GM06990 (cell line): ENCODE measurements around the gene RBM25.
A peak's percentile ranks its signal among the peaks of the same experiment; 100 is the strongest.

Source experiments
- DNase-seq: peaks from one replicate; pipeline ENCODE4 v3.0.0-alpha.2; 2011; ENCODE audit not compliant: insufficient read length; ENCODE audit errors: extremely low read depth
- H3K27me3 ChIP-seq: replicated peaks from 2 replicates; pipeline ENCODE4 v1.6.0; 2011; ENCODE audit warnings: low read length; ENCODE audit not compliant: control insufficient read depth, insufficient read depth
- H3K36me3 ChIP-seq: 2 replicates; pipeline ENCODE4 v1.5.1; 2011; ENCODE audit warnings: low read length; ENCODE audit not compliant: control insufficient read depth, insufficient read depth
- H3K4me3 ChIP-seq: replicated peaks from 2 replicates; pipeline ENCODE4 v1.5.1; 2011; ENCODE audit warnings: low read depth, mild to moderate bottlenecking, control low read depth, low read length
- TF ChIP-seq, protein P1 (sequence below): IDR thresholded peaks from 2 replicates; pipeline ENCODE4 v1.5.1; 2011; ENCODE audit warnings: low read length, control low read depth, mild to moderate bottlenecking, inconsistent platforms; ENCODE audit not compliant: insufficient read depth, poor library complexity, severe bottlenecking

RBM25 gene

DNA sequence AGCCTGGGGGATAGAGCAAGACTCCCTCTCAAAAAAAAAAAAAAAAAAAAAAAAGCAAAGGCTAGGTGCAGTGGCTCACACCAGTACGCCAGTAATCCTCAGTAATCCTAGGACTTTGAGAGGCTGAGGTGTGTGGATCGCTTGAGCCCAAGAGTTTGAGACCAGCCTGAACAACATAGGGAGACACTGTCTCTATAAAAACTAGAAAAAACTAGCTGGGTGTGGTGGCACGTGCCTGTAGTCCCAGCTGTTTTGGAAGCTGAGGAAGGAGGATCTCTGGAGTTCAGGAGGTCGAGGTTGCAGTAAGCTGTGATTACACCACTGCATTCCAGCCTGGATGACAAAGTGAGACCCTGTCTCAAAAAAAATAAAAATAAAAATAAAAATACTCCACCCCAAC lies 8.9 kb upstream of the RBM25 start:
- no peaks in the 10 kb centered on the region for H3K36me3 ChIP-seq
- no peak for DNase-seq
- TF ChIP-seq, protein P1, sequence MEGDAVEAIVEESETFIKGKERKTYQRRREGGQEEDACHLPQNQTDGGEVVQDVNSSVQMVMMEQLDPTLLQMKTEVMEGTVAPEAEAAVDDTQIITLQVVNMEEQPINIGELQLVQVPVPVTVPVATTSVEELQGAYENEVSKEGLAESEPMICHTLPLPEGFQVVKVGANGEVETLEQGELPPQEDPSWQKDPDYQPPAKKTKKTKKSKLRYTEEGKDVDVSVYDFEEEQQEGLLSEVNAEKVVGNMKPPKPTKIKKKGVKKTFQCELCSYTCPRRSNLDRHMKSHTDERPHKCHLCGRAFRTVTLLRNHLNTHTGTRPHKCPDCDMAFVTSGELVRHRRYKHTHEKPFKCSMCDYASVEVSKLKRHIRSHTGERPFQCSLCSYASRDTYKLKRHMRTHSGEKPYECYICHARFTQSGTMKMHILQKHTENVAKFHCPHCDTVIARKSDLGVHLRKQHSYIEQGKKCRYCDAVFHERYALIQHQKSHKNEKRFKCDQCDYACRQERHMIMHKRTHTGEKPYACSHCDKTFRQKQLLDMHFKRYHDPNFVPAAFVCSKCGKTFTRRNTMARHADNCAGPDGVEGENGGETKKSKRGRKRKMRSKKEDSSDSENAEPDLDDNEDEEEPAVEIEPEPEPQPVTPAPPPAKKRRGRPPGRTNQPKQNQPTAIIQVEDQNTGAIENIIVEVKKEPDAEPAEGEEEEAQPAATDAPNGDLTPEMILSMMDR: no peak
- H3K27me3 ChIP-seq: no peaks in the 10 kb centered on the region
- H3K4me3 ChIP-seq: no peak overlapping the region

DNA sequence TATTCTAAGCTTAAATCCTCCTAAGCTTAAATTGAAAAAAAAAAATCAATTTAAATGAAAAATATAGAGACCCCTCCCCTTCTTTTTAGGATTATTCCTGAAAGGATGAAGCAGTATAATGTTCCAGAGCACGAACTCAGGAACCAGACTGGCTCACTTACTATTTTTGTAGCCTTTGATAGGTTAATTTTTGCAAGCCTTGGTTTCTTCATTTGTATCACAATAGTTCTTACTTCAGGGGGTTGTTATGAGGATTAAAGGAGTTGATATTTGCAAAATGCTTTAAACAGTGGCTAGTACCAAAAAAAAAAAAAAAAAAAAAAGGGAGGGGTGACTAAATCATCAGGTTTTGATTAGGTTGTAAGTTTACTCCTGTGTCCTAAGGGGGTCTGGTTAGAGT lies 3.1 kb upstream of the RBM25 start:
- DNase-seq: no peak
- TF ChIP-seq, protein P1: no peak
- Histone ChIP-seq H3K4me3 (no peak overlapping the region), H3K36me3 (no peaks in the 10 kb centered on the region), H3K27me3 (no peaks in the 10 kb centered on the region)

DNA sequence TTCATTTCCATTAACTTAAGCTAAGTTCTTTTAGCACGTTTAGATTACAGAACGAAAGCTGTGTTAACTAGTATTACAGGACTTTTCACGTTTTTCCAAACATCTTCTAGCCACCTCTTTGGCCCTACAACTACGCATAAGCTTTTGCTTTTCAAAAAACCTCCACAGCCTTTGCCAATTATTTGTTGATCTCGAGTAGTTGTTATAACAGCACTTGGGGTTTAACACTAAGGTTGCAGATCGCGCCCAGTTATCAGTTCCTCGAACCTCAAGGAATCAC lies 450 bp upstream of the RBM25 start:
- DNase-seq: no peak
- Histone ChIP-seq H3K4me3 (peak overlapping the region; percentile 99), H3K27me3 (no peaks in the 10 kb centered on the region), H3K36me3 (no peaks in the 10 kb centered on the region)
- TF ChIP-seq, protein P1: no peak

DNA sequence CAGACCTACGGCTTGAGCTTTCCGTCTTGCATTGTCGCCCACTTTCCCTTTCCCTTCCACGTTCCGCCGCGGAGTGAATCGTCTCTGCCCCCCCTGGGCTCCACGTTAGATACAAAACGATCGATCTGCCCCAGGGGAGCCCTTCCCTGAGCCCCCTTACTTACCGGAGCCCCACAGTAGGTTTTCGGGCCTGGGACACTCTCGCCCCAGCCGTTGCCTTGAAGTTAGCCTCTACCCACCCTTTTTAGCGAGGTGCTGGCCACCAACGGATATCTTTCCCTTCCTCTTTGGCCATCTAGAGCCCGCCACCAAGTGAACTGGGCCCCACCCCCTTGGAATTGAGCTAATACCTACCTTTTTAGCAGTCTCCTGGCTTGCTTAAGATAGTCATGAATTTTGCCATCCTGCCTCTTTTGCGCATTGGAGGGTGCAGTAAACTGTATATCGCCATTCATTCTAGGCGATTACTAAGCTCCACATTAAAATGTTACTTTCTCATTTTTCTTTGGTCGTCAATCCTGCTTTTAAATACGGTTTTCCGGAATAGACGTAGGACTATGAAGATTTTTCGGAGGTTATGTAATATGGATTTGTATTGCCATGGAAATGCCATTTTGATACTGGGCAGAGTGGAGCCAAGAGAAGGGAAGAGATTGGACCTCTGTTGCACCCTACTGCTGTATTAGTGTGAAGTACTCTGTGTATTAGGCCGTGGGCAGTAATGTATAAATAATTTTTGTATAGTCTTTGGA lies 764 bp downstream of the RBM25 start:
- Histone ChIP-seq H3K27me3 (no peaks in the 10 kb centered on the region), H3K4me3 (peak overlapping the region; percentile 99), H3K36me3 (no peaks in the 10 kb centered on the region; the same call in 1 of the 2 replicates)
- no peak for DNase-seq
- TF ChIP-seq, protein P1: no peak

DNA sequence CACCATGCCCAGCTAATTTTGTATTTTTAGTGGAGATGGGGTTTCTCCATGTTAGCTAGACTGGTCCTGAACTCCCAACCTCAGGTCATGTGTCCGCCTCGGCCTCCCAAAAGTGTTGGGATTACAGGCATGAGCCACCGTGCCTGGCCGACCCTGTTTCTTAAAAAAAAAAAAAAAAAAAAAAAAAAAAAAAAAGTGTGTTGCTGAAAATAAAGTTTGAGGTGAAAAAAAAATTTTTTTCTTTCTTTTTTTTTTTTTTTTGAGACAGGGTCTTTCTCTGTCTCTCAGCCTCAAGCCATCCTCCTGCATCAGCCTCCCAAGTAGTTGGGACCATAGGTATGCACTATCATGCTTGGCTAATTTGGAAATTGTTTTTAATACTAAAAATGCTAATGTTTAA lies 11.3 kb downstream of the RBM25 start:
- TF ChIP-seq, protein P1: no peak
- Histone ChIP-seq H3K36me3 (peaks cover 4% of the 10 kb centered on the region), H3K27me3 (no peaks in the 10 kb centered on the region), H3K4me3 (no peak overlapping the region)
- no peak for DNase-seq

DNA sequence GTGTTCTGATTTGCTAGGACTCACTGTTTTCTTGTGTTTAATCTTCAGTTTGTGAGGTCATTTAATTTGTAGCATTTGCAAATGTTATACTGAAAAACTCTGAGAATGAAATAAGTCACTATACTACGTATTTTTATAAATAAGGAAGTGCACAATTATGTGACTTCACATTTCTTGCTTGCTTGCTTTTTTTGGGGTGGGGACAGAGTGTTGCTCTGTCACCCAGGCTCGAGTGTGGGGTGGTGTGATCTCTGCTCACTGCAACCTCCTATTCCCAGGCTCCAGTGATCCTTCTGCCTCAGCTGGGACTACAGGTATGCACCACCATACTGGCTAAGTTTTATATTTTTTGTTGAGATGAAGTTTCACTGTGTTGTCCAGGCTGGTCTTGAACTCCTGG lies 32.7 kb downstream of the RBM25 start:
- Histone ChIP-seq H3K4me3 (no peak overlapping the region), H3K27me3 (no peaks in the 10 kb centered on the region), H3K36me3 (peaks cover 9% of the 10 kb centered on the region)
- no peak for DNase-seq
- TF ChIP-seq, protein P1: no peak
